HEK293T (cell line): ENCODE measurements around the gene CST4.
"Not testable (repeated sequence)": the region's sequence is repeated elsewhere in the genome, so short reads cannot be mapped to it uniquely, and the experiment has no call there.

Experiments
- CTCF ChIA-PET: fragments of 350-600 bp; formaldehyde crosslinking; extraction: SDS; loops from one replicate; lab custom pipeline; 2021; ENCODE audit warnings: antibody characterized with exemption, inconsistent platforms; lab: Yijun Ruan, JAX
- POLR2A ChIA-PET: fragments of 350-600 bp; formaldehyde crosslinking; extraction: SDS; loops from one replicate; lab custom pipeline; 2020; ENCODE audit warnings: antibody characterized with exemption, inconsistent platforms; lab: Yijun Ruan, JAX
- DNase-seq: peaks from one replicate; pipeline ENCODE4 v3.0.0; 2012; ENCODE audit warnings: mixed read lengths; ENCODE audit errors: extremely low spot score
- ARNT ChIP-seq: fragments of 450-650 bp; IDR thresholded peaks from 2 replicates; pipeline ENCODE4 v1.6.1; 2017; ENCODE audit warnings: mild to moderate bottlenecking
- BHLHE40 ChIP-seq: fragments of 450-650 bp; IDR thresholded peaks from 2 replicates; pipeline ENCODE4 v1.6.1; 2016; ENCODE audit warnings: mild to moderate bottlenecking, moderate library complexity, borderline replicate concordance
- CTBP1 ChIP-seq: fragments of 450-650 bp; IDR thresholded peaks from 2 replicates; pipeline ENCODE4 v1.6.1; 2016; ENCODE audit warnings: borderline replicate concordance
- ELF4 ChIP-seq: fragments of 450-650 bp; IDR thresholded peaks from 2 replicates; pipeline ENCODE4 v1.6.1; 2017; ENCODE audit warnings: antibody characterized with exemption
- FOXA1 ChIP-seq: fragments of 450-650 bp; IDR thresholded peaks from 2 replicates; pipeline ENCODE4 v1.6.1; 2016; ENCODE audit warnings: mild to moderate bottlenecking
- FOXK2 ChIP-seq: fragments of 450-650 bp; IDR thresholded peaks from 2 replicates; pipeline ENCODE4 v1.6.1; 2016; ENCODE audit warnings: mild to moderate bottlenecking
- FOXM1 ChIP-seq: fragments of 450-650 bp; IDR thresholded peaks from 2 replicates; pipeline ENCODE4 v1.6.1; 2017; ENCODE audit warnings: mild to moderate bottlenecking, borderline replicate concordance
- HDGF ChIP-seq: fragments of 450-650 bp; IDR thresholded peaks from 2 replicates; pipeline ENCODE4 v1.6.1; 2017; ENCODE audit warnings: antibody characterized with exemption, borderline replicate concordance
- L3MBTL2 ChIP-seq: fragments of 450-650 bp; conservative IDR thresholded peaks from 2 replicates; pipeline ENCODE4 v1.6.1; 2016; ENCODE audit warnings: mild to moderate bottlenecking
- LEF1 ChIP-seq: fragments of 450-650 bp; IDR thresholded peaks from 2 replicates; pipeline ENCODE4 v1.6.1; 2017; ENCODE audit warnings: mild to moderate bottlenecking, borderline replicate concordance
- NFRKB ChIP-seq: fragments of 450-650 bp; IDR thresholded peaks from 2 replicates; pipeline ENCODE4 v1.6.1; 2016; ENCODE audit warnings: mild to moderate bottlenecking, moderate library complexity
- PKNOX1 ChIP-seq: fragments of 450-650 bp; IDR thresholded peaks from 2 replicates; pipeline ENCODE4 v1.6.1; 2016
- SP1 ChIP-seq: fragments of 450-650 bp; IDR thresholded peaks from 2 replicates; pipeline ENCODE4 v1.6.1; 2017
- SUZ12 ChIP-seq: fragments of 450-650 bp; IDR thresholded peaks from 2 replicates; pipeline ENCODE4 v1.6.1; 2016; ENCODE audit warnings: mild to moderate bottlenecking
- TARDBP ChIP-seq: fragments of 450-650 bp; IDR thresholded peaks from 2 replicates; pipeline ENCODE4 v1.6.1; 2016
- ZNF384 ChIP-seq: fragments of 450-650 bp; IDR thresholded peaks from 2 replicates; pipeline ENCODE4 v1.6.1; 2016

Gene CST4

GRCh38 chr20:23688684-23689398 lies at the start of gene CST4:
TSS of gene CST4 (minus strand) at chr20:23689038. CDS start at chr20:23688969, 69 bp downstream.
- CTCF ChIA-PET = interaction anchor here (0.6 kb wide), 1 partner anchor 414 kb away, joined by 4 read pairs; no protein-coding TSS in a partner anchor
- POLR2A ChIA-PET = interaction anchor here (0.6 kb wide), 1 partner anchor 453 kb away, joined by 3 read pairs; no protein-coding TSS in a partner anchor

GRCh38 chr20:23735391-23735790 lies 46.6 kb upstream of the CST4 start:
- CTCF ChIA-PET, POLR2A ChIA-PET, DNase-seq: not testable (repeated sequence)

More at GRCh38 chr20:23688684-23689398, at the start of gene CST4:
- not testable (repeated sequence) for DNase-seq

- CTCF ChIA-PET = not testable (repeated sequence)
These were observed 46.1 kb upstream of the CST4 start for GRCh38 chr20:23734949-23735348.

GRCh38 chr20:23734440-23734839 lies 45.6 kb upstream of the CST4 start:
- CTCF ChIA-PET, DNase-seq, POLR2A ChIA-PET: not testable (repeated sequence)

More at GRCh38 chr20:23734949-23735348, 46.1 kb upstream of the CST4 start:
- POLR2A ChIA-PET, DNase-seq: not testable (repeated sequence)

GRCh38 chr20:23727016-23727415 lies 38.2 kb upstream of the CST4 start:
- ChIA-PET POLR2A (no interaction called here), CTCF (no interaction called here)
- TF ChIP-seq TARDBP (no peak), PKNOX1 (no peak), FOXA1 (no peak), ELF4 (no peak), LEF1 (no peak), FOXM1 (no peak), FOXK2 (no peak), NFRKB (no peak), HDGF (no peak), SUZ12 (no peak), BHLHE40 (no peak), SP1 (no peak), L3MBTL2 (no peak), ARNT (no peak), CTBP1 (no peak), ZNF384 (no peak)
- no peak for DNase-seq

GRCh38 chr20:23725102-23725501 lies 36.3 kb upstream of the CST4 start:
- no peak for TF ChIP-seq SP1
- no peak for TF ChIP-seq ELF4
- TF ChIP-seq LEF1 = no peak
- no peak for TF ChIP-seq L3MBTL2
- TF ChIP-seq FOXM1 = no peak
- no peak for TF ChIP-seq CTBP1
- no peak for TF ChIP-seq NFRKB
- TF ChIP-seq HDGF = no peak
- no peak for TF ChIP-seq FOXA1
- CTCF ChIA-PET = no interaction called here
- POLR2A ChIA-PET = no interaction called here
- no peak for DNase-seq

- CTCF ChIA-PET, POLR2A ChIA-PET: not testable (repeated sequence)
- peak; percentile 8 for DNase-seq
These were observed 34.9 kb upstream of the CST4 start for GRCh38 chr20:23723659-23724307.

GRCh38 chr20:23722851-23723250 lies 34.0 kb upstream of the CST4 start:
- DNase-seq, POLR2A ChIA-PET, CTCF ChIA-PET: not testable (repeated sequence)

GRCh38 chr20:23721962-23722361 lies 33.1 kb upstream of the CST4 start:
- CTCF ChIA-PET = no interaction called here

GRCh38 chr20:23719351-23719750 lies 30.5 kb upstream of the CST4 start:
- DNase-seq, POLR2A ChIA-PET, CTCF ChIA-PET: not testable (repeated sequence)

More at GRCh38 chr20:23721962-23722361, 33.1 kb upstream of the CST4 start:
- TF ChIP-seq TARDBP (no peak), ARNT (no peak), NFRKB (no peak)
- no peak for DNase-seq
- POLR2A ChIA-PET = no interaction called here

- CTCF ChIA-PET, POLR2A ChIA-PET, DNase-seq: not testable (repeated sequence)
These were observed 22.9 kb upstream of the CST4 start for GRCh38 chr20:23711778-23712177.
